Neural cell (in vitro differentiated cells): Measurements from ENCODE around the gene FARP2.

Experiments
- EZH2 ChIP-seq: fragments of 200-600, 300-800 bp; shearing (Covaris generic), sonication (generic); IDR thresholded peaks from 2 replicates; pipeline ENCODE4 v1.6.1; 2014; ENCODE audit warnings: antibody characterized with exemption, low read length, borderline replicate concordance, mild to moderate bottlenecking; ENCODE audit not compliant: insufficient read depth, poor library complexity, severe bottlenecking
- TF ChIP-seq, protein P1 (sequence below): fragments of 450-650 bp; IDR thresholded peaks from 2 replicates; pipeline ENCODE4 v1.5.1; 2014; ENCODE audit warnings: antibody characterized with exemption, mild to moderate bottlenecking, moderate library complexity; ENCODE audit not compliant: poor library complexity, severe bottlenecking

GRCh38 chr2:241339839-241340630 is 16.1 kb upstream of the FARP2 start:
- TF ChIP-seq EZH2: no peak
- TF ChIP-seq, protein P1, sequence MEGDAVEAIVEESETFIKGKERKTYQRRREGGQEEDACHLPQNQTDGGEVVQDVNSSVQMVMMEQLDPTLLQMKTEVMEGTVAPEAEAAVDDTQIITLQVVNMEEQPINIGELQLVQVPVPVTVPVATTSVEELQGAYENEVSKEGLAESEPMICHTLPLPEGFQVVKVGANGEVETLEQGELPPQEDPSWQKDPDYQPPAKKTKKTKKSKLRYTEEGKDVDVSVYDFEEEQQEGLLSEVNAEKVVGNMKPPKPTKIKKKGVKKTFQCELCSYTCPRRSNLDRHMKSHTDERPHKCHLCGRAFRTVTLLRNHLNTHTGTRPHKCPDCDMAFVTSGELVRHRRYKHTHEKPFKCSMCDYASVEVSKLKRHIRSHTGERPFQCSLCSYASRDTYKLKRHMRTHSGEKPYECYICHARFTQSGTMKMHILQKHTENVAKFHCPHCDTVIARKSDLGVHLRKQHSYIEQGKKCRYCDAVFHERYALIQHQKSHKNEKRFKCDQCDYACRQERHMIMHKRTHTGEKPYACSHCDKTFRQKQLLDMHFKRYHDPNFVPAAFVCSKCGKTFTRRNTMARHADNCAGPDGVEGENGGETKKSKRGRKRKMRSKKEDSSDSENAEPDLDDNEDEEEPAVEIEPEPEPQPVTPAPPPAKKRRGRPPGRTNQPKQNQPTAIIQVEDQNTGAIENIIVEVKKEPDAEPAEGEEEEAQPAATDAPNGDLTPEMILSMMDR: no peak
